ENCODE results near the gene MAST3. TPM values are rescaled to one million over a fixed set of nuclear protein-coding genes. Genes with fewer than 3 reads are reported as not detected.

The MAST3 gene
- total and polyA plus RNA-seq, 2 of the 13 experiments (the other 11 are each of a cell fraction or from before 2014, with no cell fraction given), result 4.1 to 4.6 TPM

- TF ChIP-seq SP5 (CRISPR knock-in tag; IDR thresholded peaks at IDR 0.05; ENCODE audit: borderline replicate concordance, low read depth) (peak; percentile 74; the same call in 1 of the 2 replicates), MTA1 (CRISPR knock-in tag; IDR thresholded peaks at IDR 0.05; ENCODE audit: borderline replicate concordance) (no peak), KDM5B (CRISPR knock-in tag; IDR thresholded peaks at IDR 0.05; ENCODE audit: borderline replicate concordance) (no peak), ZNF280B (CRISPR knock-in tag; IDR thresholded peaks at IDR 0.05; ENCODE audit: borderline replicate concordance) (peak; percentile 5; the same call in 1 of the 2 replicates), ZNF264 (CRISPR knock-in tag; IDR thresholded peaks at IDR 0.05) (0 out of 2 replicates have a peak, but pooled peaks have one; percentile 30), TCF12 (IDR thresholded peaks at IDR 0.05) (no peak), TCF12 (CRISPR knock-in tag; IDR thresholded peaks at IDR 0.05) (no peak), ZNF740 (CRISPR knock-in tag; IDR thresholded peaks at IDR 0.05) (no peak), SIX4 (CRISPR knock-in tag; IDR thresholded peaks at IDR 0.05) (no peak), GABPB1 (CRISPR knock-in tag; IDR thresholded peaks at IDR 0.05) (peak; percentile 69), ZC3H4 (CRISPR knock-in tag; IDR thresholded peaks at IDR 0.05; ENCODE audit: borderline replicate concordance) (no peak), ZNF382 (CRISPR knock-in tag; IDR thresholded peaks at IDR 0.05; ENCODE audit: borderline replicate concordance) (no peak), TEAD3 (CRISPR knock-in tag; optimal IDR thresholded peaks at IDR 0.05; ENCODE audit: borderline replicate concordance) (no peak), RNF219 (CRISPR knock-in tag; IDR thresholded peaks at IDR 0.05) (no peak), ZFP36L1 (CRISPR knock-in tag; IDR thresholded peaks at IDR 0.05) (peak; percentile 65; the same call in 1 of the 2 replicates), TRIM22 (IDR thresholded peaks at IDR 0.05) (no peak), CCAR2 (optimal IDR thresholded peaks at IDR 0.05; ENCODE audit: low read depth, low read length) (no peak), ZSCAN12 (CRISPR knock-in tag; IDR thresholded peaks at IDR 0.05) (no peak), ZNF33A (CRISPR knock-in tag; IDR thresholded peaks at IDR 0.05; ENCODE audit: borderline replicate concordance) (no peak), ARNT2 (CRISPR knock-in tag; IDR thresholded peaks at IDR 0.05; ENCODE audit: low read depth) (0 out of 2 replicates have a peak, but pooled peaks have one; percentile 50), IRX3 (CRISPR knock-in tag; IDR thresholded peaks at IDR 0.05; ENCODE audit: borderline replicate concordance, low read depth) (0 out of 2 replicates have a peak, but pooled peaks have one; percentile 66)
- TF ChIP-seq, protein P1, sequence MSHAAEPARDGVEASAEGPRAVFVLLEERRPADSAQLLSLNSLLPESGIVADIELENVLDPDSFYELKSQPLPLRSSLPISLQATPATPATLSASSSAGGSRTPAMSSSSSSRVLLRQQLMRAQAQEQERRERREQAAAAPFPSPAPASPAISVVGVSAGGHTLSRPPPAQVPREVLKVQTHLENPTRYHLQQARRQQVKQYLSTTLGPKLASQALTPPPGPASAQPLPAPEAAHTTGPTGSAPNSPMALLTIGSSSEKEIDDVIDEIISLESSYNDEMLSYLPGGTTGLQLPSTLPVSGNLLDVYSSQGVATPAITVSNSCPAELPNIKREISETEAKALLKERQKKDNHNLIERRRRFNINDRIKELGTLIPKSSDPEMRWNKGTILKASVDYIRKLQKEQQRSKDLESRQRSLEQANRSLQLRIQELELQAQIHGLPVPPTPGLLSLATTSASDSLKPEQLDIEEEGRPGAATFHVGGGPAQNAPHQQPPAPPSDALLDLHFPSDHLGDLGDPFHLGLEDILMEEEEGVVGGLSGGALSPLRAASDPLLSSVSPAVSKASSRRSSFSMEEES (CRISPR knock-in tag; IDR thresholded peaks at IDR 0.05), result no peak
These were observed 95.3 kb downstream of the MAST3 start, which contains the start of gene MPV17L2 (continued) for GRCh38 chr19:18192673-18193387.

All from HepG2 (cell line).